Measurements from ENCODE around the gene FAM181B.

GRCh38 chr11:82750643-82751139, 17.0 kb upstream of the FAM181B start:
- TF ChIP-seq CTCF (IDR thresholded peaks at IDR 0.05): no peak
- no peak for TF ChIP-seq ZFX (IDR thresholded peaks at IDR 0.05; ENCODE audit: borderline replicate concordance)
